Measurements from ENCODE around the gene HPF1. TPM values are rescaled to one million over a fixed set of nuclear protein-coding genes. Genes with fewer than 3 reads are reported as not detected.
A peak's percentile ranks its signal among the peaks of the same experiment; 100 is the strongest.
"Not testable (repeated sequence)": the region's sequence is repeated elsewhere in the genome, so short reads cannot be mapped to it uniquely, and the experiment has no call there.

The HPF1 gene
- total RNA-seq, 1 donor from 2014 or later = 49.8 TPM

DNA sequence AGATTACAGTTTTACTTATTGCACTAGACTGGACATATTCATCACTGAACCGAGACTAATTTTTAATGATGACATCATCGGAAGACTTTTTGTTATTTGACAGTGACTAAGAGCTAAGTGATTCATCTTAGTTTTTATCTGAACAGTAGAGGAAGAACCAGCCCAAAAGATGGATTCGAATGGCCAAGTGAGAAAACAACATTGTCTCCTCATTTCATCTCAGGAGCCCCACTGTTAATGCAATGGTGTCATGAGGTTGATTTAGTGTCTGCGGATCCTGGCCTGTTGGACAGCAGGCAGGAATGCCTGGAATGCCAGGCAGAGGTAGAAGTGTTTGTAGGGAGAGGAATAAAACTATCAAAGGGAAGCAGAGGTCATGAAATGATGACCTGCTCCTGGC, 37.8 kb upstream of the HPF1 start:
- H3K27me3 Mint-ChIP-seq (ENCODE audit: low read depth) = peaks cover 18% of the 10 kb centered on the region
- H3K9me3 Mint-ChIP-seq = no peaks in the 10 kb centered on the region
- H3K27ac Mint-ChIP-seq (ENCODE audit: unreplicated experiment) = no peak overlapping the region

DNA sequence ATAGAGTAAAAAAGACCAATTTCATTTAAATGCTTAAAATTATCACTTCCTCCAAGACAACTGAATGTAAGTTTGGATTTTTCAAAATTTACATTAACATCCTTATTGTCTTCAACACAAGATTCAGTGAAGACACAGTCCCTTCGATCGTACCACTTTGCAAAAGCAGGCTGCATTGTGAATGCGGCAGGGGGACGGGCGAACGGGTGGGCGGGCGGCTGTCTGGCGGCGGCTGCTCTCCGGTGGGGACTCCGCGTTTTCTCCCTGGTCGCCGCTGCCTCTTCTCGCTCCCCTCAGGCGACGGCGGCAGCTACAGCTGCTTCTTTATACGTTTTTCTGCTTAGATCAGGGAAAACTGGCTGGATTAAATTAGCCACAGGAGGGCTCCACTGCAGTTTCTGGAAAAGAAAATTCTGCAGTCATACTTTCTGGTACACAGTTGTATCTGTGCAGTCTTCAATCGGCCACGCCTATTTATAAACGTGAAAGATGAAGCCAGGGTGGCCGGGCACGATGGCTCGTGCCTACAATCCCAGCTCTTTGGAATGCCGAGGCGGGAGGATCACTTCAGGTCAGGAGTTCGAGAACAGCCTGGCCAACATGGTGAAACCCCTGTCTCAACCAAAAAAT, 33.9 kb upstream of the HPF1 start:
- H3K4me3 Mint-ChIP-seq = peak overlapping the region; percentile 48
- H3K9me3 Mint-ChIP-seq = no peaks in the 10 kb centered on the region
- H3K4me1 Mint-ChIP-seq = peaks cover 16% of the 10 kb centered on the region
- no peak overlapping the region for H3K27ac Mint-ChIP-seq (ENCODE audit: unreplicated experiment)
- TF ChIP-seq, protein P1, sequence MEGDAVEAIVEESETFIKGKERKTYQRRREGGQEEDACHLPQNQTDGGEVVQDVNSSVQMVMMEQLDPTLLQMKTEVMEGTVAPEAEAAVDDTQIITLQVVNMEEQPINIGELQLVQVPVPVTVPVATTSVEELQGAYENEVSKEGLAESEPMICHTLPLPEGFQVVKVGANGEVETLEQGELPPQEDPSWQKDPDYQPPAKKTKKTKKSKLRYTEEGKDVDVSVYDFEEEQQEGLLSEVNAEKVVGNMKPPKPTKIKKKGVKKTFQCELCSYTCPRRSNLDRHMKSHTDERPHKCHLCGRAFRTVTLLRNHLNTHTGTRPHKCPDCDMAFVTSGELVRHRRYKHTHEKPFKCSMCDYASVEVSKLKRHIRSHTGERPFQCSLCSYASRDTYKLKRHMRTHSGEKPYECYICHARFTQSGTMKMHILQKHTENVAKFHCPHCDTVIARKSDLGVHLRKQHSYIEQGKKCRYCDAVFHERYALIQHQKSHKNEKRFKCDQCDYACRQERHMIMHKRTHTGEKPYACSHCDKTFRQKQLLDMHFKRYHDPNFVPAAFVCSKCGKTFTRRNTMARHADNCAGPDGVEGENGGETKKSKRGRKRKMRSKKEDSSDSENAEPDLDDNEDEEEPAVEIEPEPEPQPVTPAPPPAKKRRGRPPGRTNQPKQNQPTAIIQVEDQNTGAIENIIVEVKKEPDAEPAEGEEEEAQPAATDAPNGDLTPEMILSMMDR (conservative IDR thresholded peaks at IDR 0.05) = peak; percentile 70
- DNase-seq (ENCODE audit: low read depth, low spot score) = peak; percentile 62
- peaks cover 58% of the 10 kb centered on the region for H3K27me3 Mint-ChIP-seq (ENCODE audit: low read depth)
- H3K36me3 Mint-ChIP-seq (ENCODE audit: low read depth) = no peaks in the 10 kb centered on the region

More for the DNA sequence above, 37.8 kb upstream of the HPF1 start:
- H3K36me3 Mint-ChIP-seq (ENCODE audit: low read depth) = no peaks in the 10 kb centered on the region
- TF ChIP-seq, protein P1 (conservative IDR thresholded peaks at IDR 0.05) = no peak
- DNase-seq (ENCODE audit: low read depth, low spot score) = no peak
- H3K4me1 Mint-ChIP-seq = peaks cover 22% of the 10 kb centered on the region
- H3K4me3 Mint-ChIP-seq = no peak overlapping the region

DNA sequence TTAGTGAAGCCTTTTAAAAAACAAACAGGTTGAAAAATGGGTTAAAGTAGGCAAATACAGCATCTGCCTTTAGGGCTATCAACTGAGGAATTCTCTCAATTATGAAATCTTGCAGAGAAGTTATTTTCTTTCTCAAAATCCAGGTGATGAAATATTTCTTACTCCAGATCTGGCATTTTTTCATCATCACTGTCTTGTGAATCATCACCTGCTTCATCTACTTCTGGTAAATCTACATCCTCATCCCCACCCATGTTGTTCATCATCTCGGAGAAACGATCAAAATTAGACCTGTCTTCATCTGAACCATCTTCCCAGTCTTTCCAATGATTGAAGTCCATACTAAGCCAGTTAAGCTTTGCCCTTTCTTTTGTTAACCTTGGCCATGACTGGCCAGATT, 33.3 kb upstream of the HPF1 start:
- peak overlapping the region; percentile 48 for H3K4me3 Mint-ChIP-seq
- no peaks in the 10 kb centered on the region for H3K9me3 Mint-ChIP-seq
- TF ChIP-seq, protein P1 (conservative IDR thresholded peaks at IDR 0.05) = no peak
- no peak for DNase-seq (ENCODE audit: low read depth, low spot score)
- no peak overlapping the region for H3K27ac Mint-ChIP-seq (ENCODE audit: unreplicated experiment)
- peaks cover 63% of the 10 kb centered on the region for H3K27me3 Mint-ChIP-seq (ENCODE audit: low read depth)
- H3K4me1 Mint-ChIP-seq = peaks cover 16% of the 10 kb centered on the region
- no peaks in the 10 kb centered on the region for H3K36me3 Mint-ChIP-seq (ENCODE audit: low read depth)

GRCh38 chr4:169774466-169775445, 17.0 kb upstream of the HPF1 start:
- H3K4me1 Mint-ChIP-seq = no peaks in the 10 kb centered on the region
- H3K4me3 Mint-ChIP-seq = no peak overlapping the region

GRCh38 chr4:169773889-169774288, 16.1 kb upstream of the HPF1 start:
- no peak for DNase-seq (ENCODE audit: low read depth, low spot score)
- TF ChIP-seq, protein P1 (conservative IDR thresholded peaks at IDR 0.05) = no peak
- Mint-ChIP-seq H3K36me3 (ENCODE audit: low read depth) (no peaks in the 10 kb centered on the region), H3K27me3 (ENCODE audit: low read depth) (no peaks in the 10 kb centered on the region), H3K27ac (ENCODE audit: unreplicated experiment) (no peak overlapping the region), H3K4me1 (no peaks in the 10 kb centered on the region), H3K9me3 (peaks cover 6% of the 10 kb centered on the region), H3K4me3 (no peak overlapping the region)

More at GRCh38 chr4:169774466-169775445, 17.0 kb upstream of the HPF1 start:
- no peak overlapping the region for H3K27ac Mint-ChIP-seq (ENCODE audit: unreplicated experiment)
- TF ChIP-seq, protein P1 (conservative IDR thresholded peaks at IDR 0.05) = no peak
- no peaks in the 10 kb centered on the region for H3K36me3 Mint-ChIP-seq (ENCODE audit: low read depth)
- DNase-seq (ENCODE audit: low read depth, low spot score) = no peak
- peaks cover 6% of the 10 kb centered on the region for H3K9me3 Mint-ChIP-seq
- no peaks in the 10 kb centered on the region for H3K27me3 Mint-ChIP-seq (ENCODE audit: low read depth)

- not testable (repeated sequence) for H3K27ac Mint-ChIP-seq (ENCODE audit: unreplicated experiment); H3K4me1 Mint-ChIP-seq; H3K27me3 Mint-ChIP-seq (ENCODE audit: low read depth); H3K9me3 Mint-ChIP-seq; H3K4me3 Mint-ChIP-seq; DNase-seq (ENCODE audit: low read depth, low spot score); H3K36me3 Mint-ChIP-seq (ENCODE audit: low read depth)
Observed at GRCh38 chr4:169771556-169772080, 13.9 kb upstream of the HPF1 start.
